Measurements from ENCODE around the gene NTN1.

DNA sequence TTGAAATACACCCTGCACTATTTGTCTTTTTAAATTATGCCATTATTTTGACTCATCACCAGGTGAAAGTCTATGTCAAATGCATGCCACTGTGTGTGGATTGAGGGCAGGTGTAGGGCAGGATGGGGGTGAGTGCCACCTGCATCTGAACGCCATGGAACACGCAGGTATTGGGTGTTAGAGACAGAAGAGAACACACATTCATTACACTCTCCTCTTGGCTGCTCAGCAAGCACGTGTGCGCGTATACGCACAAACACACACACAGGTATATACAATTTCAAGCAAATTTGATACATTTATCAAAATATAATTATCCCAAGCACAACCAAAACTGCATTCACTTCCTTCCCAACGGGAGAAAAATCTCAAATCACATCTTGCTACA lies 268.9 kb downstream of the NTN1 start:
- TF ChIP-seq, protein P1, sequence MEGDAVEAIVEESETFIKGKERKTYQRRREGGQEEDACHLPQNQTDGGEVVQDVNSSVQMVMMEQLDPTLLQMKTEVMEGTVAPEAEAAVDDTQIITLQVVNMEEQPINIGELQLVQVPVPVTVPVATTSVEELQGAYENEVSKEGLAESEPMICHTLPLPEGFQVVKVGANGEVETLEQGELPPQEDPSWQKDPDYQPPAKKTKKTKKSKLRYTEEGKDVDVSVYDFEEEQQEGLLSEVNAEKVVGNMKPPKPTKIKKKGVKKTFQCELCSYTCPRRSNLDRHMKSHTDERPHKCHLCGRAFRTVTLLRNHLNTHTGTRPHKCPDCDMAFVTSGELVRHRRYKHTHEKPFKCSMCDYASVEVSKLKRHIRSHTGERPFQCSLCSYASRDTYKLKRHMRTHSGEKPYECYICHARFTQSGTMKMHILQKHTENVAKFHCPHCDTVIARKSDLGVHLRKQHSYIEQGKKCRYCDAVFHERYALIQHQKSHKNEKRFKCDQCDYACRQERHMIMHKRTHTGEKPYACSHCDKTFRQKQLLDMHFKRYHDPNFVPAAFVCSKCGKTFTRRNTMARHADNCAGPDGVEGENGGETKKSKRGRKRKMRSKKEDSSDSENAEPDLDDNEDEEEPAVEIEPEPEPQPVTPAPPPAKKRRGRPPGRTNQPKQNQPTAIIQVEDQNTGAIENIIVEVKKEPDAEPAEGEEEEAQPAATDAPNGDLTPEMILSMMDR (IDR thresholded peaks at IDR 0.05) = no peak
- TF ChIP-seq EZH2 (IDR thresholded peaks at IDR 0.05) = no peak
- TF ChIP-seq EZH2phosphoT487 (IDR thresholded peaks at IDR 0.05) = no peak
